ENCODE measurements around the gene FRYL.

- TF ChIP-seq CTCF (conservative IDR thresholded peaks at IDR 0.05; ENCODE audit: low read length) (no peak), EZH2phosphoT487 (IDR thresholded peaks at IDR 0.05; ENCODE audit: borderline replicate concordance, low read depth, low read length) (no peak)
Measured at GRCh38 chr4:48798117-48798516, 18.0 kb upstream of the FRYL start.

Measured in OCI-LY7 (cell line).